Testis (tissue), 3 donors: Measurements from ENCODE around the gene MEF2A. TPM values are rescaled to one million over a fixed set of nuclear protein-coding genes. Genes with fewer than 3 reads are reported as not detected.

ENCODE experiments used
- DNase-seq: peaks from one replicate; pipeline ENCODE4 v3.0.0-alpha.2; 2019
- H3K27ac ChIP-seq, 2 donors: fragments of 200-600 bp; sonication (generic); one replicate each; pipeline ENCODE4 v1.5.1; 2019
- H3K27me3 ChIP-seq: fragments of 200-600 bp; sonication (generic); one replicate; pipeline ENCODE4 v1.5.1; 2019
- H3K36me3 ChIP-seq: fragments of 200-600 bp; sonication (generic); one replicate; pipeline ENCODE4 v1.5.1; 2017; ENCODE audit warnings: low read depth; ENCODE audit errors: missing control alignments
- H3K4me1 ChIP-seq: fragments of 200-600 bp; sonication (generic); one replicate; pipeline ENCODE4 v1.5.1; 2019
- H3K4me3 ChIP-seq, 2 donors: fragments of 200-600 bp; sonication (generic); one replicate each; pipeline ENCODE4 v1.5.1; 2017 to 2019
- H3K9me3 ChIP-seq: fragments of 200-600 bp; sonication (generic); one replicate; pipeline ENCODE4 v1.5.1; 2017
- POLR2A ChIP-seq: fragments of 450-650 bp; IDR thresholded peaks from one replicate; pipeline ENCODE4 v1.6.1; 2017; ENCODE audit warnings: antibody characterized with exemption, mild to moderate bottlenecking, moderate library complexity
- WGBS, 2 donors: methylation state at CpG; one replicate each; pipeline ENCODE4 v1.1.5; 2018; 5-methylcytosine and 5-hydroxymethylcytosine counted together
- intact Hi-C: fragments of 100-400 bp; cut with DNase I; formaldehyde crosslinking; loops from one replicate; pipeline ENCODE4 v1.15.1; 2023; ENCODE audit warnings: low total_unique reads
- polyA plus RNA-seq: library from polyadenylated mRNA; stranded (reverse); fragments of 350-450 nt; fragmentation: Illumina TruSeq; extraction: RNeasy Lipid Tissue Mini Kit (QIAGEN cat#74804); gene quantifications from one replicate; pipeline ENCODE4 v1.2.3, GENCODE V29; 2014; ENCODE audit warnings: low read depth, low replicate concordance; ENCODE audit not compliant: insufficient read depth
- total RNA-seq, 2 donors: library from RNA; depleted of rRNA; stranded (reverse); fragments of >200 nt; gene quantifications; one replicate each; pipeline ENCODE4 v1.2.3, GENCODE V29; 2016
- TF ChIP-seq, protein P1 (sequence below), 3 experiments: fragments of 450-650 bp in 2 of 3; fragments of 200-600 bp in 1 of 3; sonication (generic) in 1 of 3; IDR thresholded peaks; one replicate each; pipeline ENCODE4 v1.5.1; 2016 to 2019; ENCODE audit warnings: antibody characterized with exemption in 3 of 3, mild to moderate bottlenecking in 2 of 3, moderate library complexity in 1 of 3

MEF2A gene
- total and polyA plus RNA-seq, 3 donors from 2014 or later, result 33.7 to 68.9 (median 67.9) TPM

DNA sequence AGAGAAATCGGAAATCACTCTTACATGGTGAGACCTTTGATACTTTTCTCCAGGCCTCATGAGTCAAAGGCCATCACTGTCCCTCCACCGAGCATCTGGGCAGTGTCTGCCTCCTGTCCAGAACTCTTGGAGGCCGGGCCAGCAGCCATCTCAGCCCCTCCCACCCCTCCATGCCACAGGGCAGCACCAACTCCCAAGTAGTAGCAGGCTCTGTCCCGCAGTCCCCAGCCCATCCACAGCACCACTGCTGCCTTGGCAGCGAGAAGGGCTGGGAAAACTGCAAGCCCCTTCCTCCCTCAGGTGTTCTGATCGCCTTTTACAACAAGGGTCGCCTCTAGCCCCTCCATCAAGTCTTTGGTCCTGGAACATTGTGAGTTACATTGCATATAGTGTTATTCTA, 161.9 kb downstream of the MEF2A start:
- Histone ChIP-seq H3K27me3 (no peaks in the 10 kb centered on the region), H3K4me1 (peaks cover 16% of the 10 kb centered on the region), H3K27ac (no peak overlapping the region), H3K36me3 (no peaks in the 10 kb centered on the region), H3K4me3 (no peak overlapping the region), H3K9me3 (no peaks in the 10 kb centered on the region)
- TF ChIP-seq, protein P1, sequence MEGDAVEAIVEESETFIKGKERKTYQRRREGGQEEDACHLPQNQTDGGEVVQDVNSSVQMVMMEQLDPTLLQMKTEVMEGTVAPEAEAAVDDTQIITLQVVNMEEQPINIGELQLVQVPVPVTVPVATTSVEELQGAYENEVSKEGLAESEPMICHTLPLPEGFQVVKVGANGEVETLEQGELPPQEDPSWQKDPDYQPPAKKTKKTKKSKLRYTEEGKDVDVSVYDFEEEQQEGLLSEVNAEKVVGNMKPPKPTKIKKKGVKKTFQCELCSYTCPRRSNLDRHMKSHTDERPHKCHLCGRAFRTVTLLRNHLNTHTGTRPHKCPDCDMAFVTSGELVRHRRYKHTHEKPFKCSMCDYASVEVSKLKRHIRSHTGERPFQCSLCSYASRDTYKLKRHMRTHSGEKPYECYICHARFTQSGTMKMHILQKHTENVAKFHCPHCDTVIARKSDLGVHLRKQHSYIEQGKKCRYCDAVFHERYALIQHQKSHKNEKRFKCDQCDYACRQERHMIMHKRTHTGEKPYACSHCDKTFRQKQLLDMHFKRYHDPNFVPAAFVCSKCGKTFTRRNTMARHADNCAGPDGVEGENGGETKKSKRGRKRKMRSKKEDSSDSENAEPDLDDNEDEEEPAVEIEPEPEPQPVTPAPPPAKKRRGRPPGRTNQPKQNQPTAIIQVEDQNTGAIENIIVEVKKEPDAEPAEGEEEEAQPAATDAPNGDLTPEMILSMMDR (IDR thresholded peaks at IDR 0.05), result no peak
- no peak for TF ChIP-seq POLR2A
- intact Hi-C loops, result no loop called here
- no peak for DNase-seq
- WGBS, 2 donors, result 77 to 87% methylated on average over 4 to 7 of the region's 7 CpGs

DNA sequence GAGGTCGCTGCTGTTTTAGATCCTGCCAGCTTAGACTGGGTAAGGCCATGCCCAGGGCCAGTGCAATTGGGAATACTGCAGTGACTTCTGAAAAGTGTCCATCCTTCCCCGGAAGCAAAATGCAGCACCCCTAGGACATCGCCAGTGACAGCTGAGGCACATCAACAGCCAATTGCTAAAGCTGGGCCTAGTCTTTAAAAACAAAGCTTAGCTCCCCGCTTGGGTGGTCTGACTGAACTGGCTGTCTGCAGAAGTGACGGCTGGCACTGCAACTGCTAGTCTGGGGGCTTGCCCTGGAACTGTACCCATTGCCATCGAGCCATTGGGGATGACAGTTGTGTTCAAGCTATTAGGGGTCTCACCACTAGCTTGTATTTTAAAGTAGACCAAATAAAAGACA, 163.1 kb downstream of the MEF2A start:
- intact Hi-C loops, result no loop called here
- no peak for TF ChIP-seq POLR2A
- TF ChIP-seq, protein P1 (IDR thresholded peaks at IDR 0.05), result no peak

DNA sequence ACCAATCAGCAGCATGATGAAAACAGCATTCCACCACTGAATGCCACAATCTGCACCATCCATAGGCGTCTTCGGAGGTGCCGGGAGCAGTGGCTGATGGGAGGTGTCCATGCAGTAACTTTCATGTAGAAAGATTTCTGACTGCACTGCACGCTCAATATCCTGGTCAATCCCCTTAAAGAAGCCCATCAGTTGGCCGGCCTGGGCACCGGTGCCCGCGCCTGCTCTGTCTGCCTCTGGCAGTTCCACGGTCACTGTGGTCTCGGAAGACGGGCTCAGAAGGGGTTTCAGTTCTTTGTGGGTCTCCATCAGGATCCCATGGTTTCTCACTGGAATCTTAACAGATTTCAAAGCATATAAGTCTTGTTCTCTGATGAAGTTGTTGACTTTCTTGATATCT, 163.5 kb downstream of the MEF2A start:
- intact Hi-C loops, result no loop called here
- Histone ChIP-seq H3K36me3 (no peaks in the 10 kb centered on the region), H3K4me3 (no peak overlapping the region), H3K27ac (no peak overlapping the region), H3K9me3 (no peaks in the 10 kb centered on the region), H3K4me1 (peaks cover 20% of the 10 kb centered on the region), H3K27me3 (no peaks in the 10 kb centered on the region)
- no peak for TF ChIP-seq POLR2A
- TF ChIP-seq, protein P1 (IDR thresholded peaks at IDR 0.05), result no peak
- 91 to 97% methylated on average over 11 of the region's 11 CpGs for WGBS, 2 donors
- no peak for DNase-seq

More for the DNA sequence above, 163.1 kb downstream of the MEF2A start:
- Histone ChIP-seq H3K27me3 (no peaks in the 10 kb centered on the region), H3K4me1 (peaks cover 19% of the 10 kb centered on the region), H3K9me3 (no peaks in the 10 kb centered on the region), H3K36me3 (no peaks in the 10 kb centered on the region), H3K27ac (no peak overlapping the region), H3K4me3 (no peak overlapping the region)
- WGBS, 2 donors, result 84 to 89% methylated on average over 3 to 6 of the region's 6 CpGs
- DNase-seq, result no peak

DNA sequence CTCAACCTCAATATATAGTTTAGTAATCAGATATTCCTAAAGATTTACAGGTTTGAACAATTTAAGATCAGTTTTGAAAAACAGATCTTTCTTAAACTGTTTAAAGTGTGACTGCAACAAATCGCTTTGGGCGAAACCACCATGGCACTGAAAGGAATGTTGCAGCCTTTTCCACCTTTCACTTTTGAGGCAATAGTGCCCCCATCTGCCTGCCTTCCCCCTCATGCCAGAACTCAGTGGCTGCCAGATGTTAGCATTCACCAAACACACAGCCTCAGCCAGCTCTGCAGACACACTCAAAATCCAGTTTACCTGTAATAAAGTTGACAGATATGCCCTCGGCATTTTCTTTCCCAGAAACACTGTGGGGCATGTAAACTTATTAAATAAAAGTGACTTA, 164.1 kb downstream of the MEF2A start:
- Histone ChIP-seq H3K36me3 (no peaks in the 10 kb centered on the region), H3K9me3 (no peaks in the 10 kb centered on the region), H3K27me3 (no peaks in the 10 kb centered on the region), H3K4me1 (peaks cover 20% of the 10 kb centered on the region), H3K27ac (no peak overlapping the region), H3K4me3 (no peak overlapping the region)
- 75 to 84% methylated on average over 3 of the region's 3 CpGs for WGBS, 2 donors
- DNase-seq, result peak; percentile 38
- intact Hi-C loops, result loop anchor here (10.0 kb wide), 1 partner anchor 455 kb away; no protein-coding TSS in a partner anchor
- no peak for TF ChIP-seq POLR2A
- TF ChIP-seq, protein P1 (IDR thresholded peaks at IDR 0.05), result no peak

DNA sequence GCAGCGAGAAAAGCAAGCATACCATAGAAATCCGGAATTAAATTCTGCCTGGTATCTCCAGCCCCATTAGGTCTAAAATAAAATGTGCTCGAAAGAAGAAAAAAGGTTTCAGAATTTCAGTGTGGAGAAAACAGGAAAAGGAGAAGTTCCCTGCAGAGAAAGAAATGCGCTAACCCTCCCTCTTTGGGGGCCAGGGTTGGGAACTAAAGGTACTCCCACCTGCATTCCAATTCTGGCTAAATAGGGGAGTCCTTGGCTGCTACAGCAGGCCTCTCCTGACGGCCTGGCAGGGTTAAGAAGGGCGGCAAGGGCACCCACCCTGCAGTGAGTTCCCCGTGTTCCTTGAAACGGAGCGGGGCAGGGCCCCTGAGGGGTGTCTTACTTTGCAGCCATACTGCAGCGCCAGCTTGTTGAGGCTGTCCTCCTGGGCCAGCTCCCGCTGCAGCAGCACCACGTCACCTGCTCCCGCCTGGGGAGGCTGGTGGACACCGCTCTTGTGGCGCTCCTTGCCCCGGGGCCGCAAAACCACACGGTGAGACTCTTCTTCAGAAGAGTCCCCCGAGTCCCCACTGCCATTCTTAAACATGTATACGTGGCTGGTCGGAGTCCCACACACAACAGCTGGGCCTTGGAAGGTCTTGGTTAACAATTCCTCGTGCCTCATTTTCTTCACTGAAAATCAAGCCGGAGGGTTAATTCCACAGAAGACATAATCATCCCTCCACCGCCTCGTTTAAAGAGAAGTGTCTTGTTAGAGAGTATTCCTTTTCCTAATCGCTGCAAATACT, 165.7 kb downstream of the MEF2A start:
- no peaks in the 10 kb centered on the region for H3K27me3 ChIP-seq
- DNase-seq, result peak; percentile 51
- no peaks in the 10 kb centered on the region for H3K9me3 ChIP-seq
- WGBS, 2 donors, result 36 to 49% methylated on average over 25 to 26 of the region's 26 CpGs
- H3K36me3 ChIP-seq, result no peaks in the 10 kb centered on the region
- intact Hi-C loops, result loop anchor here (10.0 kb wide), 1 partner anchor 457 kb away; no protein-coding TSS in a partner anchor
- H3K27ac ChIP-seq, result peak overlapping the region in 1 of 2 donors; percentile 94
- peak overlapping the region in 1 of 2 donors; percentile 79 for H3K4me3 ChIP-seq
- peaks cover 21% of the 10 kb centered on the region for H3K4me1 ChIP-seq
- TF ChIP-seq, protein P1 (IDR thresholded peaks at IDR 0.05), result no peak
- TF ChIP-seq POLR2A, result no peak
